DMS153 treated with DMSO at 0.1 percent for 48 hours (cell line): Measurements from ENCODE around the gene BACE1.
"Not testable (repeated sequence)": the region's sequence is repeated elsewhere in the genome, so short reads cannot be mapped to it uniquely, and the experiment has no call there.

Source experiments
- DNase-seq: peaks from one replicate; lab custom pipeline; 2025; ENCODE audit not compliant: unreplicated experiment; lab: John Stamatoyannopoulos, UW

The BACE1 gene

GRCh38 chr11:117279711-117280376, 36.2 kb downstream of the BACE1 start:
- DNase-seq: no peak

DNA sequence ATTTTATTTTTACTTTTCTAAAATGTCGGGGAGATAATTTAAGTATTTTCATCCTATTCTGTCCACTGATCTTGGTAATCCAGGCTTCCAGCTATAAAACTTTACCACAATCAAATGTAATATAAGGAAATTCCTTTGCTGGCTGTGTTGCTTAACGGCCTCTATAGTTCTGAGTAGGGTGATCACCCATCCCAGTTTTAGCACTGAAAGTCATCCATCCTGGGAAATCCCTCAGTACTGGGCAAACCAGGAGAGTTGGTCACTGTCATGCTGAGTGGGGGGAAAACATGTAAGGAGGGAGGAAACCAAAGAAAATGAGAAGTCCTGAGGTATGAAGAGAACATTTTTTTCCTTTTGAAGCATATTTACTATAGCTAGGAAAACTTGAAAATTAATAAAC, 37.7 kb downstream of the BACE1 start:
- DNase-seq: no peak

DNA sequence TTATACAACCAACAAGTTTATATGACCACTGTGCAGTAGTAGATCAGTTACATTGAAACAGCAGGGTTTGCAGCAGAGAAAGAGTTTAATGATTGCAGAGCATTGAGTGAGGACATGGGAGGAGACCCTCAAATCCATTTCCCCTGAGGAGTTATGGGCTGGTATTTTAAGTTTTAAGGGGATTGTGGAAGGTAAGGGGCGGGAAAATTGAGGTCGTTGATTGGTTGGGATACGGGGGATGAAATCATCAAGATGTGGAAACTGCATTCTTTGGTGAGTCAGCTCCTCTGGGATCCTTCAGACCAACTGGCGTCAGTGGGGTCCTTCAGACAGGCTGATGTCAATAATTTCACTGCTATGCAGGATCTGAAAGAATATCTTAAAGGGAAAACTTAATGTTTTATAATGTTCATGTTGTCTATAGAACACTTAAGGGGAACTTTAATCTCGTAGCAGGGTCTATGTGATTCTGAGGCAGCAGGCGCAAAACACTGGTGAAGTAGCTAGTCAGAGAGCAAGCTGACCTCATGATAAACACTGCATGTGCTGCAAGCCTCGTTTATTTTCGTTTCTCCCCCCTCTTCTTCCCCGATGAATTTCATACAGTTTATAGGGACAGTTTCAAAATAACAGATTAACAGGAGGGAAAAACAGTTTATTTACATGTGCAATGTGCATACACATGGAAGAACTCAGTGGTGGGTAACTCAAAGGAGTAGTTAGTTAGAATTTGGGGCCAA, 42.3 kb downstream of the BACE1 start:
- DNase-seq: no peak

DNA sequence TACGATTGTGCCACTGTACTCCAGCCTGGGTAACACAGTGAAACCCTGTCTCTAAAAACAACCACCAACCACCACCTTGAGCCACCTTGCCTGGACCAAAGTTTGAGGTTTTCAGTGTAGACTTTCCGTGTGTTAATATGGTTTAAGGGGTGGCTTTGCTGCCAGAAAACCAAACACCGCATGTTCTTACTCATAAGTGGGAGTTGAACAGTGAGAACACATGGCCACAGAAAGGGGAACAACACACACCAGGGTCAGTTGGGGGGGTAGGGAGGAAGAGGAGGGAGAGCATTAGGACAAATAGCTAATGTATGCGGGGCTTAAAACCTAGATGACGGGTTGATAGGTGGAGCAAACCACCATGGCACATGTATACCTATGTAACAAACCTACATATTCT, 43.9 kb downstream of the BACE1 start:
- DNase-seq: not testable (repeated sequence)

- DNase-seq: no peak
Measured at GRCh38 chr11:117271208-117271607, 44.8 kb downstream of the BACE1 start.

DNA sequence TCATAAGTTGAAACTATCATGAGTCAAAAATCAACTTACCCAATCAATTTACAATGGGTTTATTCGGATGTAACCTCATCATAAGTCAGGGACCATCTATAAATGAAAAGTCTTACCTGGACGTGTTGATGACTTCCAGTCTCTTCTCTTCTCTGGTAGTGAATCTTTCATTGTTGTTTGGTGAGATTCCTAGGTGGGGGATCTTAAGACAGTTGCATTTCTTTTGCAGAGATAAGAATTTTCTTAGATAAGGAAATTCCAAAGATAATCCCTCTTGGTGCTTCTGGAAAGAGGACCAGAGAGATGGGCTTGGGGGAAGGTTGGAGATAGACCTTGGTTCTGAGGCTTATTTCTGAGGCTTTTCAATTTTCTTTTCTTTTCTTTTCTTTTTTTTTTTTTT, 46.2 kb downstream of the BACE1 start:
- DNase-seq: no peak

- DNase-seq: no peak
Measured at GRCh38 chr11:117265745-117266144, 50.3 kb downstream of the BACE1 start.

- not testable (repeated sequence) for DNase-seq
Measured at GRCh38 chr11:117264624-117265323, 51.3 kb downstream of the BACE1 start.

DNA sequence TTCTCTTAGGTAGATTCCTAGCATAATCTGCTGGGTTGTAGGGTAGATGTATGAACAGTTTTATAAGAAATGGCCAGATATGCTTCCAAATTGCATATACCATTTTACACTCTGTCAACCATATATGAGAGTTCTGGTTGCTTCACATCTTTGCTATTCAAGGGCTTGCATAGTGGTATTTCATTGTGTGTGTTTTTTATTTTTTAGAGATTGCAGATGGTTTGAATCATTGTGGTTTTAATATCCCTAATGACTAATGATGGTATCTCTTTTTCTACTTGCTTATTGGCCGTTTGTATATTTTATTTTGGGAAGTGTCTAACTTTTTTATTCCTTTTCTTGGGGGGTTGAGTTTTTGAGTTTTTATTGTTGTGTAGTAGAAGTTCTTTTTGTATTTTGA, 56.6 kb downstream of the BACE1 start:
- no peak for DNase-seq

- DNase-seq: no peak
Measured at GRCh38 chr11:117258576-117258975, 57.5 kb downstream of the BACE1 start.

GRCh38 chr11:117256573-117256972, 59.5 kb downstream of the BACE1 start:
- DNase-seq: no peak

GRCh38 chr11:117255966-117256365, 60.1 kb downstream of the BACE1 start:
- no peak for DNase-seq

- DNase-seq: no peak
Measured at GRCh38 chr11:117251506-117251905, 64.5 kb downstream of the BACE1 start.

GRCh38 chr11:117249571-117249970, 66.5 kb downstream of the BACE1 start:
- DNase-seq: no peak

DNA sequence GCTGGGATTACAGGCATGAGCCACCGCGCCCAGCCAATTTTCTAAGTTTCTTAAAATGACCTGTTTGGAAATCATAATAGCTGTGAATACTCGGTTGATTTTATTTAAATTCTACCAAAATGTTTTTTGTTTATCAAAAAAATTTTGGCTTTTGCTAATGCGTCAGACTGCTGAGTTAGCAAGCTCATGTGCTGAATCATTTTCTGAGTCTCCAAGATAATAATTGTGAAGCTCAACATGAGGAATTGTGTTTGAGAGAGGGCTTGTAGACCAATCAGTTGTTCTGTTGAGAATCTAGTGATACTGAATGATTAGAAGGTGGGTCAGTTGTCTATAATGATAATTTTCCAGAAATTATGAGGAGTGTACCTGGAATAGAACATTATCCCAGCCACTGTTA, 67.7 kb downstream of the BACE1 start:
- no peak for DNase-seq

- no peak for DNase-seq
Measured at GRCh38 chr11:117239295-117239694, 76.8 kb downstream of the BACE1 start.

DNA sequence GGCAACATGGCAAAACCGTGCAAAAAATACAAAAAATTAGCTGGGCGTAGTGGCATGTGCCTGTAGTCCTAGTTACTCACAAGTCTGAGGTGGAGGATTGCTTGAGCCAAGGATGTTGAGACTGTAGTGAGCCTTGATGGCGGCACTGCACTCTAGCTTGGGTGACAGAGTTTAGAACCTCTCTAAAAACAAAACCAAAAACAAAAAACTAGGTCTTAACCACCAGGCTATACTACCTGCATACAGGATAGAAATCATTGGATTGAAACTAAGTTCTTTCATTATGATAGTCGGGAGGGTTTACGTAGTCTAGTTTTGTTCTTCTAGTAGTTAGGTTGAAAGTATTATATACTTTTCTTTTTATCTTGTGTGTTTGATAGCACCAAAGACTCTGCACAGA, 77.8 kb downstream of the BACE1 start:
- DNase-seq: no peak
